GM10266 (cell line): ENCODE measurements around the gene DNAJA4.
"Not testable (repeated sequence)": the region's sequence is repeated elsewhere in the genome, so short reads cannot be mapped to it uniquely, and the experiment has no call there.

Experiments
- DNase-seq: peaks from one replicate; pipeline ENCODE4 v3.0.0; 2012; ENCODE audit errors: extremely low spot score
- CTCF ChIP-seq: IDR thresholded peaks from 2 replicates; pipeline ENCODE4 v1.5.1; 2012; ENCODE audit warnings: mild to moderate bottlenecking, low read depth; ENCODE audit not compliant: control insufficient read depth, insufficient read depth; ENCODE audit errors: missing control alignments

Gene DNAJA4

DNA sequence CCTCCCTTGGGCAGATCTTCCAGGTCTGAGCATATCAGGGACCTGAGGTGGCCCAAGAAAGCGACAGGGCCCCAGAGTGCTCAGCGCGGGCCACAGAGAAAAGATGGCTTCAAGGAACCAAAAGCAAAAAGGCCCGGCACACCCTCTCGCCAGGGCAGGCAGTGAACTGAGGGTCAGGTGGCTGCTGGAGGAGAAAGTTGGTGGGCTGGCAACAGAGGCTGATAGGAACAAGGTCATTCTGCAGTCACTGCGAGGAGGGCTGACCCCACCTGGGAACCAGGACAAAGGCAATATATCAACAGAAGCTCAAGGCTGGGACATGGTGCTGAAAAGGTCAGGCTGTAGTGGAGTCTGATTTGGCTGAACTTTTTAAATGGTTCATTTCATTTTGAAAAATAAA, 27.2 kb upstream of the DNAJA4 start:
- TF ChIP-seq CTCF, result no peak

GRCh38 chr15:78239811-78240210, 24.6 kb upstream of the DNAJA4 start:
- no peak for DNase-seq

More for the DNA sequence above, 27.2 kb upstream of the DNAJA4 start:
- DNase-seq, result no peak

GRCh38 chr15:78241017-78241416, 23.3 kb upstream of the DNAJA4 start:
- DNase-seq, result peak; percentile 90
- peak; percentile 90 for TF ChIP-seq CTCF

More at GRCh38 chr15:78239811-78240210, 24.6 kb upstream of the DNAJA4 start:
- no peak for TF ChIP-seq CTCF

- no peak for DNase-seq
These were observed 22.2 kb upstream of the DNAJA4 start for GRCh38 chr15:78242128-78242527.

GRCh38 chr15:78243058-78243457, 21.3 kb upstream of the DNAJA4 start:
- no peak for TF ChIP-seq CTCF
- no peak for DNase-seq

More at GRCh38 chr15:78242128-78242527, 22.2 kb upstream of the DNAJA4 start:
- peak; percentile 34 for TF ChIP-seq CTCF

GRCh38 chr15:78243491-78243941, 20.8 kb upstream of the DNAJA4 start:
- DNase-seq, result no peak
- no peak for TF ChIP-seq CTCF

- TF ChIP-seq CTCF, result no peak
- no peak for DNase-seq
These were observed 20.3 kb upstream of the DNAJA4 start for GRCh38 chr15:78244101-78244500.

DNA sequence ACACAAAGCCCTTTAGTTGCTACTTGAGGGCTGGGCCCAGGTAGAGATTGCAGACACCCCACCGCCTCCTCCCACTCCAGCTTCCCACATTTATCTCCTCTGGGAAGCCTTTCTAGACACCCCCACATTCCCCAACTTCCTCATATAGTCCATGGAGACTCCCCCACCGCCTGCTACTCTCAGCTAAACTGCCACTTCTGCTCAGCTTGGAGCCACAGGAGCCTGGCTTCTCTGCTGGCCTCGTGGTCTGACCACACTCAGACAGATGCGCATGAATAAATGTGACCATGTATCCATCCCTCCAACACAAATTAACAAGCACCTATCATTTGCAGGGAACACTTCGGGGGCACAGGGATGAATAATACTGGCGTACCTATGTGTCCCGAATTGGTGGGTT, 19.5 kb upstream of the DNAJA4 start:
- TF ChIP-seq CTCF, result no peak
- no peak for DNase-seq

GRCh38 chr15:78245392-78245791, 19.0 kb upstream of the DNAJA4 start:
- not testable (repeated sequence) for DNase-seq

GRCh38 chr15:78245976-78246620, 18.3 kb upstream of the DNAJA4 start:
- not testable (repeated sequence) for DNase-seq
